ENCODE data around the gene CHMP1B. TPM values are rescaled to one million over a fixed set of nuclear protein-coding genes. Genes with fewer than 3 reads are reported as not detected.

Gene CHMP1B
- total and polyA plus RNA-seq, 9 of the 15 experiments (the other 6 are each of a cell fraction or from before 2014, with no cell fraction given): 12.3 to 29.9 (median 19.0) TPM

GRCh38 chr18:11857177-11857887, 6.1 kb downstream of the CHMP1B start (continued):
- TF ChIP-seq ZNF318 (IDR thresholded peaks at IDR 0.05; ENCODE audit: borderline replicate concordance in 1 of 2, low read depth in 1 of 2): peak in 1 of 2 experiments; percentile 96; a peak in 2 of 4 replicates
- no peak for TF ChIP-seq CCAR2 (IDR thresholded peaks at IDR 0.05; ENCODE audit: low read depth, low read length)
- no peak for TF ChIP-seq ZNF324 (CRISPR knock-in tag; IDR thresholded peaks at IDR 0.05)
- no peak for TF ChIP-seq ZBTB11 (CRISPR knock-in tag; IDR thresholded peaks at IDR 0.05)
- TF ChIP-seq SOX6 (IDR thresholded peaks at IDR 0.05): no peak
- no peak for TF ChIP-seq BDP1 (IDR thresholded peaks at IDR 0.05; ENCODE audit: insufficient read depth, insufficient read length)
- TF ChIP-seq FOXJ3 (CRISPR knock-in tag; IDR thresholded peaks at IDR 0.05): no peak
- TF ChIP-seq ZNF184 (CRISPR knock-in tag; IDR thresholded peaks at IDR 0.05): no peak
- no peak for TF ChIP-seq ZZZ3 (IDR thresholded peaks at IDR 0.05)
- TF ChIP-seq PKNOX1 (IDR thresholded peaks at IDR 0.05): peak; percentile 59
- no peak for TF ChIP-seq ZNF644 (tag; IDR thresholded peaks at IDR 0.05; ENCODE audit: low read depth)
- peak; percentile 69 for TF ChIP-seq MAFK (IDR thresholded peaks at IDR 0.05; ENCODE audit: low read length)
